Stimulated activated naive CD8-positive, alpha-beta T cell treated with anti-CD3 and anti-CD28 coated beads, Interleukin-15, Interleukin-2, amounts not matched to agents 100 U/mL and 50 U/mL, for 24 hours (primary cell): ENCODE data around the gene TESK1.
"Not testable (repeated sequence)": the region's sequence is repeated elsewhere in the genome, so short reads cannot be mapped to it uniquely, and the experiment has no call there.

Experiments
- ATAC-seq: fragments of 150-1000 bp; cut with Tn5 transposase; one replicate; pipeline ENCODE4 v1.10.0; 2021
- DNase-seq: peaks from one replicate; pipeline ENCODE4 v3.0.0; 2021

TESK1 gene

GRCh38 chr9:35579659-35580227 is 25.3 kb upstream of the TESK1 start:
- ATAC-seq, DNase-seq: not testable (repeated sequence)

GRCh38 chr9:35583521-35583920 is 21.5 kb upstream of the TESK1 start:
- not testable (repeated sequence) for DNase-seq, ATAC-seq

GRCh38 chr9:35584681-35585080 is 20.4 kb upstream of the TESK1 start:
- ATAC-seq, DNase-seq: not testable (repeated sequence)

GRCh38 chr9:35588506-35588905 is 16.6 kb upstream of the TESK1 start:
- ATAC-seq, DNase-seq: not testable (repeated sequence)

GRCh38 chr9:35593581-35593980 is 11.5 kb upstream of the TESK1 start:
- ATAC-seq (no peak), DNase-seq (no peak)

- ATAC-seq (no peak), DNase-seq (no peak)
Observed at GRCh38 chr9:35594471-35594870, 10.6 kb upstream of the TESK1 start.

- not testable (repeated sequence) for DNase-seq, ATAC-seq
Observed at GRCh38 chr9:35596907-35597306, 8.2 kb upstream of the TESK1 start.

- no peak for DNase-seq
- no peak for ATAC-seq
Observed at GRCh38 chr9:35598866-35599590, 6.0 kb upstream of the TESK1 start.

- DNase-seq (no peak), ATAC-seq (no peak)
Observed at GRCh38 chr9:35599763-35600604, 5.1 kb upstream of the TESK1 start.

GRCh38 chr9:35603506-35603985 is 1.5 kb upstream of the TESK1 start:
- DNase-seq (no peak), ATAC-seq (no peak)

- DNase-seq, result peak; percentile 99
- ATAC-seq, result peak; percentile 94
Observed at GRCh38 chr9:35603986-35604577, 980 bp upstream of the TESK1 start.

- peak; percentile 36 for DNase-seq
Observed at GRCh38 chr9:35605351-35606137, 482 bp downstream of the TESK1 start.

GRCh38 chr9:35606138-35606504 is 1.1 kb downstream of the TESK1 start:
- no peak for ATAC-seq
- DNase-seq, result no peak

More at GRCh38 chr9:35605351-35606137, 482 bp downstream of the TESK1 start:
- peak; percentile 6 for ATAC-seq

GRCh38 chr9:35606726-35607125 is 1.7 kb downstream of the TESK1 start:
- DNase-seq (no peak), ATAC-seq (no peak)

- ATAC-seq, result no peak
- no peak for DNase-seq
Observed at GRCh38 chr9:35608221-35608620, 3.2 kb downstream of the TESK1 start.

- ATAC-seq (no peak), DNase-seq (no peak)
Observed at GRCh38 chr9:35609001-35609819, 4.1 kb downstream of the TESK1 start.

- ATAC-seq, result no peak
Observed at GRCh38 chr9:35609820-35610163, 4.7 kb downstream of the TESK1 start.

GRCh38 chr9:35611230-35611797 is 6.3 kb downstream of the TESK1 start:
- peak; percentile 74 for ATAC-seq
- peak; percentile 65 for DNase-seq

More at GRCh38 chr9:35609820-35610163, 4.7 kb downstream of the TESK1 start:
- no peak for DNase-seq

GRCh38 chr9:35612066-35612465 is 7.0 kb downstream of the TESK1 start:
- not testable (repeated sequence) for DNase-seq, ATAC-seq

- ATAC-seq (no peak), DNase-seq (no peak)
Observed at GRCh38 chr9:35612843-35613242, 7.8 kb downstream of the TESK1 start.
